SK-N-MC (cell line): ENCODE results near the gene MR1.

Experiments used
- EZH2 ChIP-seq: fragments of 200-600 bp; sonication (generic); IDR thresholded peaks from one replicate; pipeline ENCODE4 v1.6.1; 2017; ENCODE audit warnings: antibody characterized with exemption
- FOXP2 ChIP-seq: optimal IDR thresholded peaks from 2 replicates; pipeline ENCODE3; 2011; ENCODE audit warnings: mild to moderate bottlenecking, moderate library complexity; ENCODE audit not compliant: insufficient read depth; ENCODE audit errors: extremely low read length, control extremely low read depth
- POLR2AphosphoS5 ChIP-seq: IDR thresholded peaks from 2 replicates; pipeline ENCODE4 v1.6.1; 2012; ENCODE audit warnings: mild to moderate bottlenecking, low read depth, low read length, borderline replicate concordance

DNA sequence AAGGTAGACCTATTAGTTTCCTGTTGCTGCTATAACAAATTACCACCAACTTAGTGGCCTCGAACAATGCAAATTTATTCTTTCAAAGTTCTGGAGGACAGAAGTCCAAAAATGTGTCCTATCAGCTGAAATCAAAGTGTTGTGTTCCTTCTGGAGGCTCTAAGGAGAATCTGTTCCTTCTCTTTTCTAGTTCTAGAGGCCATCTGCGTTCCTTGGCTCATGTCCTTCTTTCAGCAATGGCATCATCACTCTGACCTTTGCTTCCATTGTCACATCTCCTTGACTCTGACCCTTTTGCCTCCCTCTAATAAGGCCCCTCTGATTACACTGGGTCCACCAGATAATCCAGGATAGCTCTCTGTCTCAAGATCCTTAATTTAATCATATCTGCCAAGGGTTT, 1.2 kb upstream of the MR1 start:
- no peak for TF ChIP-seq POLR2AphosphoS5
- no peak for TF ChIP-seq EZH2
- no peak for TF ChIP-seq FOXP2
